Right lobe of liver (tissue), 4 donors: ENCODE data around the gene ARMH4.
A peak's percentile ranks its signal among the peaks of the same experiment; 100 is the strongest.

Experiments used
- CTCF ChIP-seq, 4 donors: fragments of 200-600 bp in 3 of 4; fragments of 450-650 bp in 1 of 4; IDR thresholded peaks; one replicate each; pipeline versions ENCODE4 v1.5.1 to v1.8.0; 2016 to 2022; ENCODE audit warnings: antibody characterized with exemption in 4 of 4, mild to moderate bottlenecking in 2 of 4
- POLR2A ChIP-seq: fragments of 450-650 bp; IDR thresholded peaks from one replicate; pipeline ENCODE4 v1.6.1; 2017; ENCODE audit warnings: antibody characterized with exemption, mild to moderate bottlenecking
- donor health status: DM: no; HTN: no; CAD: no.
- donor health status: DM: no; HTN: no; CAD: no.
- donor health status: DM: no; HTN: yes; CAD: no.

GRCh38 chr14:58131386-58131785 is 20.6 kb downstream of the ARMH4 start:
- TF ChIP-seq CTCF (IDR thresholded peaks at IDR 0.05) (peak in 3 of 4 donors; percentile 11 to 26 (median 20)), POLR2A (no peak)
